ENCODE results near the gene KLHL3.

Gene KLHL3

GRCh38 chr5:137619191-137619870 lies 116.6 kb downstream of the KLHL3 start:
- POLR2A ChIA-PET (ENCODE audit: low non-redundant PET) = interaction anchor here (0.6 kb wide), 1 partner anchor 548 kb away, joined by 5 read pairs; no protein-coding TSS in a partner anchor
- peak; percentile 60 for DNase-seq (ENCODE audit: low spot score)
- CTCF ChIA-PET = interaction anchor here (0.8 to 4.1 kb wide), 3 partner anchors 10 to 159 kb away, joined by 4 to 17 read pairs (median 7); no protein-coding TSS in a partner anchor
- TF ChIP-seq CTCF (conservative IDR thresholded peaks at IDR 0.05; ENCODE audit: low read depth) = no peak
- H3K27ac ChIP-seq = no peak overlapping the region

GRCh38 chr5:137618476-137618875 lies 117.4 kb downstream of the KLHL3 start:
- ChIA-PET CTCF (interaction anchor here (2.1 to 4.1 kb wide), 2 partner anchors 11 to 160 kb away, joined by 7 to 17 read pairs; no protein-coding TSS in a partner anchor), POLR2A (ENCODE audit: low non-redundant PET) (interaction anchor here (0.6 kb wide), 1 partner anchor 549 kb away, joined by 5 read pairs; no protein-coding TSS in a partner anchor)
- no peak overlapping the region for H3K27ac ChIP-seq
- DNase-seq (ENCODE audit: low spot score) = no peak
- no peak for TF ChIP-seq CTCF (conservative IDR thresholded peaks at IDR 0.05; ENCODE audit: low read depth)

- ChIA-PET CTCF (interaction anchor here (0.7 to 4.1 kb wide), 3 partner anchors 11 to 300 kb away, joined by 3 to 17 read pairs (median 4); no protein-coding TSS in a partner anchor), POLR2A (ENCODE audit: low non-redundant PET) (no interaction called here)
- H3K27ac ChIP-seq = no peak overlapping the region
- DNase-seq (ENCODE audit: low spot score) = no peak
- TF ChIP-seq CTCF (conservative IDR thresholded peaks at IDR 0.05; ENCODE audit: low read depth) = no peak
Measured at GRCh38 chr5:137617528-137618205, 118.2 kb downstream of the KLHL3 start.

- H3K27ac ChIP-seq = no peak overlapping the region
- ChIA-PET CTCF (no interaction called here), POLR2A (ENCODE audit: low non-redundant PET) (no interaction called here)
- TF ChIP-seq CTCF (conservative IDR thresholded peaks at IDR 0.05; ENCODE audit: low read depth) = no peak
- no peak for DNase-seq (ENCODE audit: low spot score)
Measured at GRCh38 chr5:137616046-137616445, 119.8 kb downstream of the KLHL3 start.

- TF ChIP-seq CTCF (conservative IDR thresholded peaks at IDR 0.05; ENCODE audit: low read depth) = no peak
- H3K27ac ChIP-seq = no peak overlapping the region
- ChIA-PET CTCF (no interaction called here), POLR2A (ENCODE audit: low non-redundant PET) (no interaction called here)
- no peak for DNase-seq (ENCODE audit: low spot score)
Measured at GRCh38 chr5:137615171-137615775, 120.6 kb downstream of the KLHL3 start.

- ChIA-PET POLR2A (ENCODE audit: low non-redundant PET) (no interaction called here), CTCF (interaction anchor here (0.6 kb wide), 2 partner anchors 17 to 1543 kb away, joined by 3 read pairs; no protein-coding TSS in a partner anchor)
- no peak overlapping the region for H3K27ac ChIP-seq
- no peak for DNase-seq (ENCODE audit: low spot score)
- TF ChIP-seq CTCF (conservative IDR thresholded peaks at IDR 0.05; ENCODE audit: low read depth) = no peak
Measured at GRCh38 chr5:137613554-137614265, 122.2 kb downstream of the KLHL3 start.
